GM13977 (cell line): ENCODE results near the gene SEPTIN5.

Experiments
- DNase-seq: peaks from one replicate; pipeline ENCODE4 v3.0.0; 2012; ENCODE audit warnings: low spot score
- CTCF ChIP-seq: IDR thresholded peaks from 2 replicates; pipeline ENCODE4 v1.5.1; 2012; ENCODE audit warnings: mild to moderate bottlenecking, control low read depth; ENCODE audit not compliant: insufficient read depth; ENCODE audit errors: extremely low read depth, missing control alignments
- in situ Hi-C: fragments of 300-500 bp; cut with MboI; formaldehyde crosslinking; loops from one replicate; pipeline ENCODE4 v1.12.0; 2022; ENCODE audit warnings: low sequenced_read_pairs, low pct_unique_long_range_greater_than_20kb, mixed read lengths, inconsistent platforms; ENCODE audit not compliant: unreplicated experiment

Gene SEPTIN5

GRCh38 chr22:19769393-19769715, 55.1 kb downstream of the SEPTIN5 start:
- DNase-seq: no peak
- no peak for TF ChIP-seq CTCF
- in situ Hi-C loops: no loop called here

- in situ Hi-C loops: loop anchor here (10.0 kb wide), 1 partner anchor 124 kb away; no protein-coding TSS in a partner anchor
- no peak for TF ChIP-seq CTCF
- DNase-seq: no peak
These were observed 56.3 kb downstream of the SEPTIN5 start for GRCh38 chr22:19770349-19771220.

- in situ Hi-C loops: loop anchor here (10.0 kb wide), 1 partner anchor 122 kb away; no protein-coding TSS in a partner anchor
- DNase-seq: no peak
- no peak for TF ChIP-seq CTCF
These were observed 58.0 kb downstream of the SEPTIN5 start for GRCh38 chr22:19772422-19772672.
